ENCODE results near the gene SLC9B2.

The SLC9B2 gene

DNA sequence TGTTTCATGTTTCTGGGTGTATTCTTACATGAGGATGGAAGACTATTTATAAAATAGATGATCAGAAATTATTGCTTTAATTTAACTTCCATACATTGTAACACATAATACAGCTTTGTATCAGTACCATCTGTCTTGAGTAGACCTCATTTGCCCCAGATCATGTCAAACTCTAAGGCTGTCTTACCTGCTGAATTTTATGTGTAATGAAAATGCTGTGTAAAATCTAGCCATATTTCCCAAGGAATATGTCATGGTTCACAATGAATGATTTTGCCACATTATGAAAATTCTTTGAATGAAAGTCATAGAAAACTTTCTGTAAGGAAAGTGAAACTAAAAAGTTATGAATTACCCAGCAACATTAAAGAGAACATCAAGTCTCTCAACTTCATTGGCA lies 15.7 kb upstream of the SLC9B2 start:
- no peak for TF ChIP-seq GATA3 (IDR thresholded peaks at IDR 0.05; ENCODE audit: low read depth, low read length)
- TF ChIP-seq GATA2 (IDR thresholded peaks at IDR 0.05; ENCODE audit: low read depth, low read length), result no peak

DNA sequence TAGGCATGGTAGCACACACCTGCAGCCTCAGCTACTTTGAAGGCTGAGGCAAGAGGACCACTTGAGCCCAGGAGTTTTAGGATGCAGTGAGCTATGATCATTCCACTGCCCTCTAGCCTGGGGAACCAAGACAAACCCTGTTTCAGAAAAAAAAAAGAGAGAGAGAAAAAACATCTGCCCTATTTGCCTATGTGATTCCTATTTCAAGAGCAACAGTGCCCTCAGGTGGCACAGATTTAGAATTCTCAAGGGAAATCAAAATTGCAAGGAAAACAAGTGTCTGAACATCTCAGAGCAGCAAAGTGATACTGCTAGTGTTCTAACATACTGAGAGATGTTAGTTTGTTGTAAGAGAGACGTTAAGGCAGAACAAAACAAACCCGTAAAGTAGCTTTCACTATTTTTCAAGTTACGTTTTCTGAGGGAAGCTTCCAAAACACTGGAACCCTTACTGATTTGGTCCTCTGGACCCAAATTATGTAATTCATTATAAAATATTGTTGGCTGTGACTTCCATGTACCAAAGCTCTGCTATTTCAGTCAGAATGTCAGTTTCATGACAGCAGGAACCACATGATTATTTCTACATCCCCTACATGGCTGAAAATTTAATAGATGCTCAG lies 15.2 kb upstream of the SLC9B2 start:
- no peak for TF ChIP-seq GATA3 (IDR thresholded peaks at IDR 0.05; ENCODE audit: low read depth, low read length)
- no peak for TF ChIP-seq GATA2 (IDR thresholded peaks at IDR 0.05; ENCODE audit: low read depth, low read length)

DNA sequence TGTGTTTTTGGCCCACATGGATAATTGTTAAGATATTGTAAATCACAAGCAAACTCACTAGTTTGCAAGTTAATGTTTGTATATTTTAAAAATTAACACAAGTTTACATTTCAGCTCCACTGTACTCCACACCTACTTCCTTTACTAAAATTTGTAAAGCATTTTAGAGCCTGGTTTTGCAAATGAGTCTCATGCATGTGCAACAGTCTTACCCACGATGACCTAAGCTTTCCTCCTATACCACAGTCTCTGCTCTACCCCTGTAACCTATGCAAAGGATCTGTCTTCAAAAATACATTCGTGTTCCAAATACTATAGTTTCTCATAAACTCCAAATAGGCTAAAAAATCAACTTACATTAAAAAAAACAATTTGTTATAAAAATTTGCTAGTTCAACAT lies 12.9 kb upstream of the SLC9B2 start:
- TF ChIP-seq GATA3 (IDR thresholded peaks at IDR 0.05; ENCODE audit: low read depth, low read length), result no peak
- TF ChIP-seq GATA2 (IDR thresholded peaks at IDR 0.05; ENCODE audit: low read depth, low read length), result no peak

DNA sequence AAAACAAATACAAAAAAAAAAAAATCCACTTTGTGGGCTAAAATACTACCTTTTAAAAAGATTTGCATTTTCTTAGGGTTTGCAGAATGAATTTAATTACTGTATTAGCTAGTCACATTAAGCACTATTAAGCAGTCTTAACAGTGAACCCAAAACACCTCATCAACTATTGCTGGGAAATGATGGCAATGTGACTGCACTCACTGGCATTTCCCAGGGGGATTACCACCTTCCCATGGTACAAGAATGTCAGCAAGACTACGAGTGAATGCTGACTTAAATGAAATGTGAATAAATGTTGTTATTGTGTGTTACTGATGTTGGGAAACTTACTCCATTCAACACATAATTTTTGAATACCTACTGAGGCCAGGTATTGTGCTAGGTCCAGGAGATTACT lies 10.0 kb upstream of the SLC9B2 start:
- no peak for TF ChIP-seq GATA2 (IDR thresholded peaks at IDR 0.05; ENCODE audit: low read depth, low read length)
- no peak for TF ChIP-seq GATA3 (IDR thresholded peaks at IDR 0.05; ENCODE audit: low read depth, low read length)

DNA sequence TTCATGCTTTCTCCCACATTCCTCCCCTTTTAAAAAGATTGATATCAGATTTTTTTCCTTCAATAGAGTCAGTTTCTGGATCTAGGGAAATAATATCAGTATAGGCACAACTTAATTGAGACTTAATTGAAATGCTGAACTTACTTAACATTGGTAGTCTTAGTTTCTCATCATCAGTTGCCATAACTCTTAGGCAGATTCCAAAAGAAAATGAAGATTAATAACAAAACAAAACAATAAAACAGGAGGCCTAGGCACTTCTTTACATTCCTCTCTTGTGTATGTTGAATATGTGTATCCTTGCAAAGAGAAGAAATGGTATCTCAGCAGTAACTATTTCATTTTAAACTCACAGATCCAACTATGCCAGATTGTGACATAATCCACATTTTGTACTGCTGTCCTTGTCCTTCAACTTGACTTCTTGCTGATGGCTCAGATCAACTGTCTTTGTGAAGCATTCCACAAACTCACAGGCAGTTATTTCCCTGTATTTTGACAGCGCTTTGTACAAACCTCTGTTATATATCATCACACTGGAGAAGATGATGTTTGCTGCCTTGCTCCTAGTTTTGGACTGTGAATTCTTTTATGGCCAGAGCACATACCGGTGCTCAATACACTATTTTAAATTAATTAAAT lies 9.1 kb upstream of the SLC9B2 start:
- TF ChIP-seq GATA2 (IDR thresholded peaks at IDR 0.05; ENCODE audit: low read depth, low read length) (no peak), GATA3 (IDR thresholded peaks at IDR 0.05; ENCODE audit: low read depth, low read length) (no peak)

DNA sequence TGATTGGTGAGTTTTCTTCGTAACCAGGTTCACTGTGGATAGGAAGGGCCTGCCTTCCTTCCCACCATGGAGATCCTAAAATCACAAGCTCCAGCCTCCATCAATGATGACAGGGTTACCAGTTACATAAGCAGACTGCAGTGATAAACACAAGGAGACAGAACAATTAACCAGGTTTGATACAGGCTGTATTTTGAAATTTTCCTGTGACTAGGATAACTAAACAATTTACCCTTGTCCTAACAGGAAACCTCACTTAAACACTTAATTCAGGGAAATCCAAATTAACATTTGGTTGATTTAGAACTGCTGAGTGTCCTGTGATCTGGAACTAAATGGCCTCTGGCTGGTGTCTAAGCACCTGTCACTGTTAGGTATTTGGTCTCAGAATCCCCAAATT lies 3.1 kb upstream of the SLC9B2 start:
- TF ChIP-seq GATA3 (IDR thresholded peaks at IDR 0.05; ENCODE audit: low read depth, low read length) (no peak), GATA2 (IDR thresholded peaks at IDR 0.05; ENCODE audit: low read depth, low read length) (no peak)

DNA sequence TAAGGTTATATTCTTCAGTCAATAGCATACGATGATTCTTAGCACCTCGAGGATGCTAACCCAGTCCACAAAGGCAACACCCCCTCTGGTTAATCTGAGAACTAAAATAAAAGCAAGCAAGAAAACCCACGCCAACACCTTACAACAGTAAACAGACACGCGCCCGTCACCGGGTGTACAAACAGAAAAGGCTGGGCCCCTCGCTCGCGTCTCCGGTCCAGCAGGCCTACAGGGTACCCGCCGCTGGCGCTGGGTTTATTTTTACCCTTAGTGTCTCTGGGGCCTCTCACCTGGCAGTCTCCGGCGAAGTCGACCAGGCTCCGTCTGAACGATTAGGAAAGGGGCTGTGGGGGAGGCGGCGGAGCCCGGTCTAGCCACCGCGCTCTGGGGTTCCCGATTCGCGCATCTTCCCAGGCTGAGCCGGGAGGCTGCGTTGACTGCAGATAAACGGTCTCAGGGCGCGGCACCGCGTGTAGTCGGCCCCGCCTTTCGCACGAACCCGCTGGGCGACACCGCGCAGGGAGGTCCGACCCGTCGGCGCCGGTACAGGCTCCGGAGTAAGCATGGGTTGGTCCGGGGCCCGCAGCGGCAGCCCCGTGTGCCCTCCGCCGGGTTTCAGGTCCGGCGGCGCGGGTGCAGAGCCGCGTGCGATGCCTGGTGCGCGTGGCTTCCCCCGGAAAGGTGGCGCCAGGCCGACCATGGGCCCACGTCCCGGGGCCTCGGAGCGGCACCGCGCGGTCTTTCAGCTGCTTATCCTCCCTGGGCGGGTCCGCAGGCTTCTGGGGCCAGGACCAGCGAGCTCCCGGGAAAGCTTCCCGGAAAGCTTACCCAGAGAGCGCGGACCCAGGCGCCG lies 441 bp downstream of the SLC9B2 start:
- TF ChIP-seq GATA2 (IDR thresholded peaks at IDR 0.05; ENCODE audit: low read depth, low read length) (peak; percentile 23; the same call in 1 of the 2 replicates), GATA3 (IDR thresholded peaks at IDR 0.05; ENCODE audit: low read depth, low read length) (no peak)

DNA sequence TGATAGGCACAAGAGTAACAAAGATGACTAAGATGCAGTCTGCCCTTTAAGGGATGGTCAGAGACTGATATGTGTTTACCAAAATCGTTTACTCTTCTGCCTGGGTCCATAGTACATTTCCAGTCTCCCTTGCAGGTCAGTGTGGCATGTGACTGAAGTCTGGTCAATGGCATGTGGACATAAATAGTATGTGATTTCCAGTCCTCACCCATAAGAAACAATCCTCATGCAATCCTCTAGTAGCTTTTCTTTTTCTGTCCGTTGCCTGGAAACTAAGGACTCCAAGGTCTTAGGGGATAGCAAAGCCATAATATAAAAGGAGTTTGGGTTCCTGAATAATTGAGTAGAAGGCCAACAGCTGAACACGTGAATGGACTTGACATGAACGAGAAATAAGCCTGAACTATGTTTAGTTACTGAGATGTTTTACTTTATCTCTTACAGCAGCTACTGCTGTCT lies 1.1 kb downstream of the SLC9B2 start:
- no peak for TF ChIP-seq GATA2 (IDR thresholded peaks at IDR 0.05; ENCODE audit: low read depth, low read length)
- no peak for TF ChIP-seq GATA3 (IDR thresholded peaks at IDR 0.05; ENCODE audit: low read depth, low read length)

DNA sequence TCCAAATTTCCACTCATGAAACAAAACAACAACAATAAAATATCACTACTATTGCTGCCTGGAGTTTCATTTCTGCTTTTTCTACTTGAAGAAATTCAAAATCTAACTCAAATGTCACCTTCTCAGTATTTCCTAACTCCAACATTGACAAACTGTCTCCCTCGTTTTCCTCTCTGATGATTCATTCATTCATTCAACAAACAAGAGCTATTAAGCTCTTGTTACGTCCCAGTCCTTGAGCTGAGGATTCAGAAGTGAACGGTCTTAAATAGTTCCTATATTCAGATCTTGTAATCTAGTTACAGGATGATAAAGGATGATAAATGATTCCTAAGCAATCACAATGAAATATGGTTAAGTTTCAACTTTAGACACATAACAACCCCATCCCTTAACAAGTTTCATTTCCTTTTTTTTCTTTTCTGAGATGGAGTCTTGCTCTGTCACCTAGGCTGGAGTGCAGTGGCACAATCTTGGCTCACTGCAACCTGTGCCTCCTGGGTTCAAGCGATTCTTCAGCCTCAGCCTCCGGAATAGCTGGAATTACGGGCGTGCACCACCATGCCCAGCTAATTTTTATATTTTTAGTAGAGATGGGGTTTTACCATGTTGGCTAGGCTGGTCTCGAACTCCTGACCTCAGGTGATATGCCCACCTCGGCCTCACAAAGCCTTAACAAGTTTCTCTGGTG lies 1.7 kb downstream of the SLC9B2 start:
- TF ChIP-seq GATA2 (IDR thresholded peaks at IDR 0.05; ENCODE audit: low read depth, low read length) (no peak), GATA3 (IDR thresholded peaks at IDR 0.05; ENCODE audit: low read depth, low read length) (no peak)

DNA sequence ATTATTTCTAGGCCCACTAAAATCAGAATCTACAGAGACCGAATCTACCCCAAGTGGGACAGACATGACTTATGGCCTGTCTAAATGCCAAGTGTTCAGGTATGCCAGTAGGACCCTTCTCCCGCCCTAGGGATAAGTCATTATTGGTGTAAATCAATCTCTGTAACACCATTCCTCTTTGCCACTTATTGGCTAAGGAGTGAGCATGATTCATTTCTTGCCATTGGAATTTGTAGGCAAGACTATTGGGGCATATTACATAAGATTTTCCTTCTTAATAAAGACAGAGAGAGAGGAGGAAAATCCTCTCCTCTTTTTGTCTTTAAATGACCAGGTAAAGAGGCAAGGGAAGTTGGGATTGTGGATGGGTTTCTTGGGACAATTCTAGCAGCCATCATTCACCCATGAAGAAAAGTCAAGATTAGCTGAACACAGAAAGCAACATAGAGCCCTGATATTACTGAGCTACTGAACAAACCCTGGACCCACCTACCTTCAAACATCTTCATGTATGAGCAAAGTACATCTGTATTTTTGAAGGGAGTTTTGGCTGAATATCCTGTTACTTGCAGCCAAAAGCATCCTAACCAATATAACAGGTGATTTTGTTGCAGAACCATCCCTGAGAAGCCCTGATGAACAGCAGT lies 2.6 kb downstream of the SLC9B2 start:
- TF ChIP-seq GATA2 (IDR thresholded peaks at IDR 0.05; ENCODE audit: low read depth, low read length) (no peak), GATA3 (IDR thresholded peaks at IDR 0.05; ENCODE audit: low read depth, low read length) (no peak)

DNA sequence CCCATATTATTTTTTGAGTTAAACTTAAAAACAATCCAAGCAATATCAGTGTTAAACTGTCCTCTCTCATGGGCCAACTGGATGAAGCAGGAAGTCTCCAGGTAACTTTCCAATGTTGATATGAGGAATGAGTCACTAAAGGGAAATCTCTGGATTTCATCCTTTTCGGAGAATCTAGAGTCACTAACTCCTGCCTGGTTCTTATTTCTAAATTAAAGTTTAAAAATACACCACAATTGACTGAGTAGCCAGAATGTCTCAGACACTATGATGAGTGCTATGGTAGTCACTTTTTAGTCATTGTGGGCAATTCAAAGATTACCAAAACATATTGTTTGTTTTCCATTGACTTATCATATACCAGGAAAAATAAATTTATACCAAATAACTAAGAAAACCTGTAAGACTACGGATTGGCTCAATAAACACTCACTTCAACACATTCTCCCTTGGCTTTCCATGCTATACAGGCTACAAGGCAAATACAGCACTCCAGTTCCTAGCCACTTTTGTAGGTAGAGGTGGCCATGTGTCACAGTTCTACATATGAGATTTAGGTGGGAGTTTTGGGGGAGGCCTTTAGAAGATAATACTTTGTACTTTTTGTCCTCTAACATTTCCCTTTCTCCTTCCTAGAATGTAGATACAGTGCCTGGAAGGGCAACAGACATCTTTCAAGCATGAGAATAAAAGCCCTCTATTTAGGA lies 8.6 kb downstream of the SLC9B2 start:
- no peak for TF ChIP-seq GATA3 (IDR thresholded peaks at IDR 0.05; ENCODE audit: low read depth, low read length)
- no peak for TF ChIP-seq GATA2 (IDR thresholded peaks at IDR 0.05; ENCODE audit: low read depth, low read length)

DNA sequence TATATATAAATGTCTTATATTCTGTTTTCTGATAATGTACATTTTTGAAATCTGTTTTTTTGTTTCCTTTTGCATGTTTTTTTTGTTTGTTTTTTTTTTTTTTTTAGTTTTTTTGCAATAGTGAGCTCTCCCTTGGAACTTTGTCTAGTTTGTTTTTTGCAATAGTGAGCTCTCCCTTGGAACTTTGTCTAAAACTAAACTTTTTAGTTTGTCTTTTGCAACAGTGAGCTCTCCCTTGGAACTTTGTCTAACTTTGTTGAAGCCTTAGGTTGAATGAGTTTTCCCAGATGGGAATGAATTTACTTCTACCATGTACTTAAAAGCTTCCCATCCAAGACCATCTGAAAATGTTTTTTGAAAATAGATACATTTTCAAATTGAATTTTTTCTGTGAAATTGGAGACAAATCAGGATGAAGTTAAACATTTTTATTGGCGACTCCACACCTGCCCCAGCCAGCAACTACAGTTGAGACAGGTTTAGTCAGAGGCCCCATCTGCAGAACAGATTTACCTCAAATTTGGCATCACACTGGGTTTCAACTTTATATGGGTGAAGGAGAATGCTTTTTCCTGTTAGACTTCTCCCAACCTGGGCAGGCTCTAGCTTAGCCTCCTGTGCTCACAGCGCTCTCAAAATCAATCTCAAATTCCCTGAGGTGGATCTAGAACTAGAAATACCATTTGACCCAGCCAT lies 16.0 kb downstream of the SLC9B2 start:
- TF ChIP-seq GATA3 (IDR thresholded peaks at IDR 0.05; ENCODE audit: low read depth, low read length), result no peak
- no peak for TF ChIP-seq GATA2 (IDR thresholded peaks at IDR 0.05; ENCODE audit: low read depth, low read length)
